ENCODE data around the gene ARAP1.

The ARAP1 gene

DNA sequence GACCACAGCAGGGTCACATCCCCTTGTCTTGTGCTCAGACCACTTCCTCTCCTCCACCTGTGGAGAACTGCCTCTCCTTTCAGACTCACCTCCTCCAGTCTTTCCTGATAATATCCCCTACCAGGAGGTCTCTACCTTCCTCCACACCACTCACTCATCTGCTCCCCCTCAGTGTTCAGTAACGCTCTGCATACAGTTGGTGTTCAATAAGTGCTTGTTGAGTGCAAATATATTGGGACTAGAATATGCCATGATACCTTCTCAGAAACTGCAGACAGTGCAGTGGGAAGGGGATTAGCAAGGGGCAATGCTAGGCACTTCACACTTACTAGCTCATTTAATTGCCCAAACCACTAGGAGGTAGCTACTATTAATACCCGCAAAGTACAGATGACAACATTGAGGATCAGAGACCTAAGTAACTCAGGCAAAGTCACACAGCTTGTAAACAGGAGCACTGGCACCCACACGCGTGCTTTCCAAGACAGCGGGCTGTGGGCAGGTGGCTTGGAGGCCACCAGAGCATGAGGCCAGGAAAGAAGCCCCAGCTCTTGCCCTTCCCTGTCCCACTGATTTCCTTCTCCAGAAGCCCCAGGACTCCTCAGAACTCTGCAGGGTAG, 69.9 kb downstream of the ARAP1 start:
- TF ChIP-seq, protein P1, sequence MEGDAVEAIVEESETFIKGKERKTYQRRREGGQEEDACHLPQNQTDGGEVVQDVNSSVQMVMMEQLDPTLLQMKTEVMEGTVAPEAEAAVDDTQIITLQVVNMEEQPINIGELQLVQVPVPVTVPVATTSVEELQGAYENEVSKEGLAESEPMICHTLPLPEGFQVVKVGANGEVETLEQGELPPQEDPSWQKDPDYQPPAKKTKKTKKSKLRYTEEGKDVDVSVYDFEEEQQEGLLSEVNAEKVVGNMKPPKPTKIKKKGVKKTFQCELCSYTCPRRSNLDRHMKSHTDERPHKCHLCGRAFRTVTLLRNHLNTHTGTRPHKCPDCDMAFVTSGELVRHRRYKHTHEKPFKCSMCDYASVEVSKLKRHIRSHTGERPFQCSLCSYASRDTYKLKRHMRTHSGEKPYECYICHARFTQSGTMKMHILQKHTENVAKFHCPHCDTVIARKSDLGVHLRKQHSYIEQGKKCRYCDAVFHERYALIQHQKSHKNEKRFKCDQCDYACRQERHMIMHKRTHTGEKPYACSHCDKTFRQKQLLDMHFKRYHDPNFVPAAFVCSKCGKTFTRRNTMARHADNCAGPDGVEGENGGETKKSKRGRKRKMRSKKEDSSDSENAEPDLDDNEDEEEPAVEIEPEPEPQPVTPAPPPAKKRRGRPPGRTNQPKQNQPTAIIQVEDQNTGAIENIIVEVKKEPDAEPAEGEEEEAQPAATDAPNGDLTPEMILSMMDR (IDR thresholded peaks at IDR 0.05; ENCODE audit: control insufficient read depth, insufficient read depth, low read depth, low read length, missing control alignments), result no peak
- no peak for DNase-seq (ENCODE audit: low read depth)
- H3K4me3 ChIP-seq (ENCODE audit: control insufficient read depth, low read depth, low read length), result no peak overlapping the region

DNA sequence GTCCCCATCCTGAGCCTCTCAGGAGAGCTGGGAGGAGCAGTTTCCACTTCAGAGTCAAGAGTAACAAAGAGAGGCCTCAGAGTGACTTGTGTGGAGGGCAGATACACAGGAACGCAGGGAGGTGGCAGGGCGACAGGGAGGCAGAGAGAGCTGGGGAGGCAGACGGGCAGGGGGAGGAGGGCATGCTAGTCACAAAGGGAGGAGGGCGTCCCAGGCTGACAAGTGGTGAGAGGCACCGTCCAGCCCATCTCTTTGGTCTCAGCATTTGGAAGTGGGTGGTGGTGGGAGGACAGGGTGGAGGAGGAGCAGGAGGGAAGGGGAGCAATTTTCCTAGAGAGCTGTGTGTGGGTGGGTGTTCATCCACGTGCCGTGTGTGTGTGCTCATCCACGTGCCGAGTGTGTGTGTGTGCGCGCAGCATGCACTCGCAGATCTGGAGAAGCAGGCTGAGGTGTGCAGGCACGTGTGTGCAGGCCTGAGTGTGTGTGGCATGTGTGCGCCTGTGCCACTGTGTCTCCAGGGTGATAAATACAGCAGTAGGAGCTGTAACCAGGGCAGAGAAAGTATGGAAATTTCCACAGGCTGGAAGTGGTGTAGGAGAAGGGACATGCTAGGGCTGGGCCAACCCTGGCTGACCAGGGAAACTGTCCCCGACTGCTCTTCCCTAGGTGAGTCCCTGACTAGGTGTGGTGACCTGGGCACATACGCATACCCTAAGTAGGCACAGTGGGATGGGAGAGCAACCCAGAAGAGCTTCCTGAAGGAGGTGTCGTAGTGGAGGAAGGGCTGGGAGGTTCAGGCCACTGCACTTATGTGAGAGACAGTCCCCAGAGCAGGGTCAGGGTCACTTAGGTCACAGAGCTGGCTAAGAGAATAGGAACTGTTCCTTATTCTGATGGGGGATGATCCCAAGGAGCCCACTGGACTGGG, 70.7 kb downstream of the ARAP1 start:
- DNase-seq (ENCODE audit: low read depth), result no peak
- no peak overlapping the region for H3K4me3 ChIP-seq (ENCODE audit: control insufficient read depth, low read depth, low read length)
- TF ChIP-seq, protein P1 (IDR thresholded peaks at IDR 0.05; ENCODE audit: control insufficient read depth, insufficient read depth, low read depth, low read length, missing control alignments), result no peak

DNA sequence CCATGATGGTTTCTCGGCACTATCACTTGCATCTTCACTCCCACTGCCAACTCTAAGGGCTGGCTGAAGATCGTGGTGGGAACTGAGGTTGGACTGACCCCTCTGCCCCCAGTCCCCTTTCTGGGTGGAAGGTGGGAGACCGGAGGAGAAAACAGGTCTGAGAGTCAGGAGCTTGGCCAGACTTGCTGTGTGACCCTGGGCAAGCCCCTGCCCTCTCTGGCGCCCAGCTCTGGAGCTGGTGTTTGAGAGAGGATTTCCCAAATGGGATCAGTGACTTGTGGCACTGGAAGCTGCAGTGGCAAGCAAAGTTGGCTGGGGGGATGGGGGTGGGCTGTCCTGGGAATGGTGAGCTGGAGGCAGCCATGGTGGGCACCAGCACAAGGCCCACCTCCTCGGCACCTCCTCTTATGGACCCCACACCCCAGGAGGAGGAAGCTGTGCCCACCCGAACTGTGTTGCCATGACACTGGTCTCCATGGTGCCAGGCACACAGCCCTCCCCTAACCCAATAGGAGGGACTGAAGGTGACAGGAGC, 71.5 kb downstream of the ARAP1 start:
- TF ChIP-seq, protein P1 (IDR thresholded peaks at IDR 0.05; ENCODE audit: control insufficient read depth, insufficient read depth, low read depth, low read length, missing control alignments), result no peak
- DNase-seq (ENCODE audit: low read depth), result no peak
- no peak overlapping the region for H3K4me3 ChIP-seq (ENCODE audit: control insufficient read depth, low read depth, low read length)

DNA sequence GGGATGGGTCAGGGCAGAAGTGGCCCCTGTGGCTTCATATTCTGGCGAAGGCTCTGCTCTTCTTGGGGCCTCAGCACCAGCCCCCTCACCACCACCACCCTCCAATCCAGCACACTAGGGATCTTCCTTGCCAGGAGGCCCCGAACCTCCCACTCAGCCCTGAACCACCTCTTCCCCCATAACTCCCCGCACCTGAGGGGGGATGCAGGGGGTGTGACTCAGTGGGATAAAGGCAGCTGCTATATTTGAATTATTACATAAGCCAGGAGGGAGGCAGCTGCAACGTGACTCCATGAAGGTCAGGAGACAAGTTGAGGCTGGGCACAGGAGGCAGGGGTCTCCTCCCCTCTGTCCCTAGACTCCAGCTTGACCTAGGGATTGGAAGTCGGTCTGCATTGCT, 72.3 kb downstream of the ARAP1 start:
- DNase-seq (ENCODE audit: low read depth), result no peak
- TF ChIP-seq, protein P1 (IDR thresholded peaks at IDR 0.05; ENCODE audit: control insufficient read depth, insufficient read depth, low read depth, low read length, missing control alignments), result no peak
- H3K4me3 ChIP-seq (ENCODE audit: control insufficient read depth, low read depth, low read length), result no peak overlapping the region

DNA sequence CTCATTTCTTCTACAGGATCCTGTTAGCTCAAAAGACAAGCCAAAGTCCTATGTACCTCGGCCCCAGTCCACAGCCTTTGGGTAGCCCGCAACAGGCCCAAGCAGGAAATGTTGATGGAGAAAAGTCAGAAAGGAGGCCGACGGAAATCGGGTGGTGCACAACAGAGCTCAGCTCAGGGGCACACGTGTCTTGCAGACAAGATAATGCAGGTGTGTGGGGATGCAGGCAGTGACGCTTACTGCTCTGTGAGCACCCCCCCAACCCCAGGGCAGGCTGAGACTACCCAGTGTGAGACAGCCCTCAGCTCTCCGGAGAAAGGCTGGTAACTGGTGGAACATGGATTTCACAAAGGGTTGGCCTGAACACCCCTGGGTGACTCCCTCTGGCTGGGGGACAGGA, 73.7 kb downstream of the ARAP1 start:
- H3K4me3 ChIP-seq (ENCODE audit: control insufficient read depth, low read depth, low read length), result no peak overlapping the region
- no peak for DNase-seq (ENCODE audit: low read depth)
- TF ChIP-seq, protein P1 (IDR thresholded peaks at IDR 0.05; ENCODE audit: control insufficient read depth, insufficient read depth, low read depth, low read length, missing control alignments), result no peak

DNA sequence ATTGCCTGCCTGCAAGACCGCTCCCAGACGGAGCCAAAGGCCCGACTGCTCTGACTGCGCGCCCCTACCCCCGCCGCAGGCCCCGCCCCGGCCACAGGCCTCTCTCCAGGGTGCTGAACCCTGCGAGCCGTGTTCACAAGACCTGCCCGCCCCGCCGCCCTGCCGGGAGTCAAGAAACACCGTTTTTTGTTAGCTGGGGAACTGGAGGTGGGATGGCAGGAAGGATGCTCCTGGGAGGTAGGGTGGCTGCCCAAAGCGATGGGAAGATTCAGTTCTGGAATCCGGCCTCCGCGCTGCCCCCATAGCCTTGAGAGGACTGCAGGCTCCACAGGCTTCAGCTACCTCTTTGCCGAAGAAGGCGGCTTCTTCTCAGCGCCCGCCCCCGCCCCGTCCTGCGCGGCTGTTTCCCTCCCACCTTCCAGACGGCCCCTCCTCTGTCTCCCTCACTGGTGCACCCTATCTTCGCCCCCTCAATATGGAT, 75.3 kb downstream of the ARAP1 start:
- no peak overlapping the region for H3K4me3 ChIP-seq (ENCODE audit: control insufficient read depth, low read depth, low read length)
- TF ChIP-seq, protein P1 (IDR thresholded peaks at IDR 0.05; ENCODE audit: control insufficient read depth, insufficient read depth, low read depth, low read length, missing control alignments), result no peak

More for the DNA sequence above, 75.3 kb downstream of the ARAP1 start:
- no peak for DNase-seq (ENCODE audit: low read depth)
